A549 treated with CORT108297 at 1 μM for 4 hours (cell line): ENCODE results near the gene KLRC2. TPM values are rescaled to one million over a fixed set of nuclear protein-coding genes. Genes with fewer than 3 reads are reported as not detected.

Experiments
- total RNA-seq: library from RNA; stranded (reverse); fragments of 200-300 nt; extraction: Qiagen RNA extraction; gene quantifications from 5 replicates; pipeline ENCODE4 v1.2.3, GENCODE V29; 2022

The KLRC2 gene
- 1.3 to 2.7 TPM (median 2.1 TPM) in 5 replicates for total RNA-seq

DNA sequence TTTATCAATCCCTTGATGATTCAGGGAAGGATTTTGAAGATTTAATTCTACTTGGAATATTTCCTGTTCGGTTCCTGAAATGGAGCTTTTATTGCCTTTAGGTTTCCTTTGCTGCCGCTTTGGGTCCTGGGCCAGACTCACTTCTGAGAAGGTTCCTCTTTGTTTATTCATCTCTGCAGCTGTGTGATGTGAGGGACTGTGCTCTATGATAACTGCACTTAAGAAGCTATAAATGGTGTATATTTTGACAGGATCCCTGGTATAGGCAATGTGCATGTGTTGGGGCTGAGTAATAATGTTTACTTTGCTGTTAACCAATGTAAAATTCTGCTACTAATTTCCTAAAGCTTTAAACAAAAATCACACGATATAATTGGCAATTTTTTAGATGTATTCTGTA is at the start of gene KLRC2:
Gene KLRC2 (minus strand): TSS at position 195 of the 400 bp plus-strand sequence. CDS start 24 bp downstream, at position 171.

DNA sequence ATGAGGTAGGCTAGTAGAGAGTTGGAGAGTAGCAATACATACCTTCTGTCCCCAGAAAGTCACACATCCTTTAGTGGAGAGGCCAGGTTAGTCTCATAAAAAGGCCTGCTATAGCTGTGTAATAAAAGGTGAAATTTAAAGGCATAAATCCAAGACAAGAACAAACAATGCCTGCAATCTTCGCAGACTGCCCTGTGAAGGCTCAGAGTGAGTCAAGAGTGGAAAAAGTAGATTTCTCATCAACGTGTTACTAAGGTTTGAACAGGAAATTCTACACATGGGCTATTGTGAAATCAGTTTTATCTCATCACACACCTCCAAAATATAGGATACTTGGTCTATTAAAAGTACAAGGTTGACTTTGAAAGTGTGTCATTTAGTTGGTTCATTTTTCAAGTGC is 17.3 kb upstream of the KLRC2 start, which contains the start of gene KLRC1:
Gene KLRC1 (minus strand): TSS at position 222 of the 400 bp plus-strand sequence. CDS start 2,221 bp downstream, outside the sequence.

DNA sequence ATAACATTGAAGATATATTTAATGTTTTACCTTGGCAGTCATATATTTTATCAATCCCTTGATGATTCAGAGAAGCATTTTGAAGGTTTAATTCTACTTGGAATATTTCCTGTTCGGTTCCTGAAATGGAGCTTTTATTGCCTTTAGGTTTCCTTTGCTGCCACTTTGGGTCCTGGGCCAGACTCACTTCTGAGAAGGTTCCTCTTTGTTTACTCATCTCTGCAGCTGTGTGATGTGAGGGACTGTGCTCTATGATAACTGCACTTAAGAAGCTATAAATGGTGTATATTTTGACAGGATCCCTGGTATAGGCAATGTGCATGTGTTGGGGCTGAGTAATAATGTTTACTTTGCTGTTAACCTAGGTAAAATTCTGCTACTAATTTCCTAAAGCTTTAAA is 15.5 kb downstream of the KLRC2 start, which contains the start of gene KLRC3:
Gene KLRC3 (minus strand): TSS at position 262 of the 400 bp plus-strand sequence. CDS start 45 bp downstream, at position 217.

DNA sequence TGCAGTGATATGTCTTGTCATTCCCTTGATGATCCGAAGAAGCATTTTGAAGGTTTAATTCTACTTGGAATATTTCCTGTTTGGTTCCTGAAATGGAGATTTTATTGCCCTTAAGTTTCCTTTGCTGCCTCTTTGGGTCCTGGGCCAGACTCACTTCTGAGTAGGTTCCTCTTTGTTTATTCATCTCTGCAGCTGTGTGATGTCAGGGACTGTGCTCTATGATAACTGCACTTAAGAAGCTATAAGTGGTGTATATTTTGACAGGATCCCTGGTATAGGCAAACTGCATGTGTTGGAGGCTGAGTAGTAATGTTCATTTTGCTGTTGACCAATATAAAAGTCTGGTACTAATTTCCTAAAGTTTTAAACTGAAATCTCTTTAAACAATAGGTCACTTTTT is 26.4 kb downstream of the KLRC2 start, which contains the start of gene KLRC4:
Gene KLRC4 (minus strand): TSS at position 366 of the 400 bp plus-strand sequence. CDS start 182 bp downstream, at position 184.

DNA sequence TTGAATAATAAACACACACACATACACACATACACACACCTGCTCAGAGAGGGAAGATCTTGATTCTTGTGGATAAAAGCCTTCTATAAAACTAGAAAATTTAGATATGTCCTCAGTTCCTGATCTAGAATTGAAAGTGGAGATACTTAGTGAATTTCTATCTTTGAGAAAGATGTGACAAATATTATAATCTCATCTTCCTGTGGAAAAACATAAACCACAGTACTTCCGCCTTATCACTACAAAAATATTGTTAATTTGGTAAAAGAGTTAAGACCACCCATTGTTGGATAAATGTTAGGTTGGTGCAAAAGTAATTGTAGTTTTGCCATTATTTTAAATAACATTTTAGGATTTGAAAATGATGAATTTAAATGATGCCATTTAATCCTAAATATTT is 45.9 kb downstream of the KLRC2 start, which contains the start of gene KLRK1:
Gene KLRK1 (minus strand): TSS at position 138 of the 400 bp plus-strand sequence. CDS start 1,231 bp downstream, outside the sequence.

Other genes starting within 250 kb of the KLRC2 start
- 32.0 to 41.5 TPM (median 38.0 TPM) in 5 replicates for gene GABARAPL1, start 223.1 kb downstream of the KLRC2 start, total RNA-seq
- not detected in 5 replicates for gene KLRD1, start 128.1 kb downstream of the KLRC2 start, total RNA-seq
- 0.08 TPM in 1 of 5 replicates, not detected in the others for gene KLRK1, start 46.0 kb downstream of the KLRC2 start, total RNA-seq
- gene KLRC4, start 26.3 kb downstream of the KLRC2 start, total RNA-seq: not detected in 5 replicates
- gene KLRC3, start 15.4 kb downstream of the KLRC2 start, total RNA-seq: 0.12 to 0.40 TPM (median 0.23 TPM) in 5 replicates
- not detected in 5 replicates for gene KLRC1, start 17.4 kb upstream of the KLRC2 start, total RNA-seq
- gene EIF2S3B, start 69.9 kb upstream of the KLRC2 start, total RNA-seq: 0.53 to 0.88 TPM (median 0.65 TPM) in 5 replicates
- gene MAGOHB, start 177.6 kb upstream of the KLRC2 start, total RNA-seq: 49.6 to 60.7 TPM (median 53.5 TPM) in 5 replicates
- gene STYK1, start 238.0 kb upstream of the KLRC2 start, total RNA-seq: 0.14 to 0.43 TPM (median 0.23 TPM) in 5 replicates